Hepatocyte (in vitro differentiated cells): ENCODE data around the gene TMC8.

Experiments
- EZH2 ChIP-seq: fragments of 200-600 bp; sonication (generic); IDR thresholded peaks from 2 replicates; pipeline ENCODE4 v1.6.1; 2016; ENCODE audit warnings: antibody characterized with exemption, mild to moderate bottlenecking, borderline replicate concordance
- TF ChIP-seq, protein P1 (sequence below): fragments of 200-600 bp; sonication (generic); IDR thresholded peaks from 2 replicates; pipeline ENCODE4 v1.5.1; 2016; ENCODE audit warnings: antibody characterized with exemption, mild to moderate bottlenecking; ENCODE audit not compliant: poor library complexity

- no peak for TF ChIP-seq EZH2
- TF ChIP-seq, protein P1, sequence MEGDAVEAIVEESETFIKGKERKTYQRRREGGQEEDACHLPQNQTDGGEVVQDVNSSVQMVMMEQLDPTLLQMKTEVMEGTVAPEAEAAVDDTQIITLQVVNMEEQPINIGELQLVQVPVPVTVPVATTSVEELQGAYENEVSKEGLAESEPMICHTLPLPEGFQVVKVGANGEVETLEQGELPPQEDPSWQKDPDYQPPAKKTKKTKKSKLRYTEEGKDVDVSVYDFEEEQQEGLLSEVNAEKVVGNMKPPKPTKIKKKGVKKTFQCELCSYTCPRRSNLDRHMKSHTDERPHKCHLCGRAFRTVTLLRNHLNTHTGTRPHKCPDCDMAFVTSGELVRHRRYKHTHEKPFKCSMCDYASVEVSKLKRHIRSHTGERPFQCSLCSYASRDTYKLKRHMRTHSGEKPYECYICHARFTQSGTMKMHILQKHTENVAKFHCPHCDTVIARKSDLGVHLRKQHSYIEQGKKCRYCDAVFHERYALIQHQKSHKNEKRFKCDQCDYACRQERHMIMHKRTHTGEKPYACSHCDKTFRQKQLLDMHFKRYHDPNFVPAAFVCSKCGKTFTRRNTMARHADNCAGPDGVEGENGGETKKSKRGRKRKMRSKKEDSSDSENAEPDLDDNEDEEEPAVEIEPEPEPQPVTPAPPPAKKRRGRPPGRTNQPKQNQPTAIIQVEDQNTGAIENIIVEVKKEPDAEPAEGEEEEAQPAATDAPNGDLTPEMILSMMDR = no peak
These were observed 7.7 kb upstream of the TMC8 start for GRCh38 chr17:78122931-78123249.
